ENCODE measurements around the gene EDC4.

DNA sequence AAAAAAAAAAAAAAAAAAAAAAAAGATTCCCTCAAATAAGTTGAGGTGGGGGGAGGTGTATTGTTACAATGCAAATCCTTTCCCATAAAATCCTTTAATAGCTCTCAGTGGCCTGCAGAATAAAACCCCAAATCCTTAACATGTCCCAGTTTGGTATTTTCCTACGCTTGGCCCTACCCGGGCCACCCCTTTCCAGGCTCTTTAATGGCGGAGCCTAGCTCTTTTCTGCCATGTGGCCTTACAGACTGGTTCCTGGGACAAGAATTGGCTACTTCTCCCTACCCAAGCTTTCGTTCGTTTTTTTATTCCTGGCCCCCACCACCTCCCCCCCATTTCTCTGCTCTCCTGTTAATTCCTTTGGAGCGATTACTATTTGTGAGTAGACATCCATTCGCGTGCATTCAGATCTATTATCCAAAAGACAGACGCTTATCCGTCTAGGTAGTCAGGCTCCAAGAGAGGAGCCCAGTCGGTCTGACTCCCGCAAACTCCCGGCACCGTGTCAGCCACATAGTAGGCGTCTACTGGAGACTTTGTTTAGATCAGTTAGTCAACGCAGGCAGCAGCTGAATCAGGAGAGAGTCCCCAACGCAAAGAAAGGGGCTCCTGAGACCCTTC lies 31.5 kb upstream of the EDC4 start:
- TF ChIP-seq HDAC6 (IDR thresholded peaks at IDR 0.05; ENCODE audit: low read depth, low read length) (no peak), CTCF (IDR thresholded peaks at IDR 0.05; ENCODE audit: control extremely low read depth in 1 of 3, insufficient read depth in 1 of 3, low read depth in 1 of 3, low read length in 3 of 3) (no peak), NRF1 (IDR thresholded peaks at IDR 0.05; ENCODE audit: low read depth, low read length) (no peak), RBBP5 (IDR thresholded peaks at IDR 0.05; ENCODE audit: borderline replicate concordance, low read depth, low read length) (no peak), EZH2 (IDR thresholded peaks at IDR 0.05; ENCODE audit: low read depth, low read length, severe bottlenecking) (no peak), MAFK (IDR thresholded peaks at IDR 0.05; ENCODE audit: low read depth, low read length) (no peak), ATF2 (IDR thresholded peaks at IDR 0.05; ENCODE audit: low read length) (no peak)
- TF ChIP-seq, protein P1, sequence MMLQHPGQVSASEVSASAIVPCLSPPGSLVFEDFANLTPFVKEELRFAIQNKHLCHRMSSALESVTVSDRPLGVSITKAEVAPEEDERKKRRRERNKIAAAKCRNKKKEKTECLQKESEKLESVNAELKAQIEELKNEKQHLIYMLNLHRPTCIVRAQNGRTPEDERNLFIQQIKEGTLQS (IDR thresholded peaks at IDR 0.05; ENCODE audit: insufficient read depth, low read depth, low read length): no peak

Measured in H1 (cell line).